GM12872 (cell line): ENCODE measurements around the gene DVL1.

Experiments used
- CTCF ChIP-seq: IDR thresholded peaks from 3 replicates; pipeline ENCODE4 v1.5.1; 2011; ENCODE audit warnings: low read depth, mild to moderate bottlenecking, low read length, moderate library complexity; ENCODE audit not compliant: insufficient read depth

DVL1 gene

GRCh38 chr1:1335283-1335682 is 13.9 kb downstream of the DVL1 start:
- TF ChIP-seq CTCF = no peak

GRCh38 chr1:1334835-1335234 is 14.4 kb downstream of the DVL1 start:
- no peak for TF ChIP-seq CTCF

DNA sequence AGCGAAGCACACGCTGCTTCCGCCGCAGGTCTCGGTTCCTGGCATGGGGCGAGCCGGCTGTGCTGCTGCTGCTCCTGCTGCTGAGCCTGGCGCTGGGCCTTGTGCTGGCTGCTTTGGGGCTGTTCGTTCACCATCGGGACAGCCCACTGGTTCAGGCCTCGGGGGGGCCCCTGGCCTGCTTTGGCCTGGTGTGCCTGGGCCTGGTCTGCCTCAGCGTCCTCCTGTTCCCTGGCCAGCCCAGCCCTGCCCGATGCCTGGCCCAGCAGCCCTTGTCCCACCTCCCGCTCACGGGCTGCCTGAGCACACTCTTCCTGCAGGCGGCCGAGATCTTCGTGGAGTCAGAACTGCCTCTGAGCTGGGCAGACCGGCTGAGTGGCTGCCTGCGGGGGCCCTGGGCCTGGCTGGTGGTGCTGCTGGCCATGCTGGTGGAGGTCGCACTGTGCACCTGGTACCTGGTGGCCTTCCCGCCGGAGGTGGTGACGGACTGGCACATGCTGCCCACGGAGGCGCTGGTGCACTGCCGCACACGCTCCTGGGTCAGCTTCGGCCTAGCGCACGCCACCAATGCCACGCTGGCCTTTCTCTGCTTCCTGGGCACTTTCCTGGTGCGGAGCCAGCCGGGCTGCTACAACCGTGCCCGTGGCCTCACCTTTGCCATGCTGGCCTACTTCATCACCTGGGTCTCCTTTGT is 15.5 kb downstream of the DVL1 start:
- no peak for TF ChIP-seq CTCF

DNA sequence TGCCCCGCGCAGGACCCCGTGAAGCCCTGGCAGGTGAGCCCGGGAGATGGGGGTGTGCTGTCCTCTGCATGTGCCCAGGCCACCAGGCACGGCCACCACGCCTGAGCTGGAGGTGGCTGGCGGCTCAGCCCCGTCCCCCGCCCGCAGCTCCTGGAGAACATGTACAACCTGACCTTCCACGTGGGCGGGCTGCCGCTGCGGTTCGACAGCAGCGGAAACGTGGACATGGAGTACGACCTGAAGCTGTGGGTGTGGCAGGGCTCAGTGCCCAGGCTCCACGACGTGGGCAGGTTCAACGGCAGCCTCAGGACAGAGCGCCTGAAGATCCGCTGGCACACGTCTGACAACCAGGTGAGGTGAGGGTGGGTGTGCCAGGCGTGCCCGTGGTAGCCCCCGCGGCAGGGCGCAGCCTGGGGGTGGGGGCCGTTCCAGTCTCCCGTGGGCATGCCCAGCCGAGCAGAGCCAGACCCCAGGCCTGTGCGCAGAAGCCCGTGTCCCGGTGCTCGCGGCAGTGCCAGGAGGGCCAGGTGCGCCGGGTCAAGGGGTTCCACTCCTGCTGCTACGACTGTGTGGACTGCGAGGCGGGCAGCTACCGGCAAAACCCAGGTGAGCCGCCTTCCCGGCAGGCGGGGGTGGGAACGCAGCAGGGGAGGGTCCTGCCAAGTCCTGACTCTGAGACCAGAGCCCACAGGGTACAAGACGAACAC is 16.3 kb downstream of the DVL1 start:
- TF ChIP-seq CTCF = no peak

GRCh38 chr1:1332031-1332755 is 17.0 kb downstream of the DVL1 start:
- no peak for TF ChIP-seq CTCF

DNA sequence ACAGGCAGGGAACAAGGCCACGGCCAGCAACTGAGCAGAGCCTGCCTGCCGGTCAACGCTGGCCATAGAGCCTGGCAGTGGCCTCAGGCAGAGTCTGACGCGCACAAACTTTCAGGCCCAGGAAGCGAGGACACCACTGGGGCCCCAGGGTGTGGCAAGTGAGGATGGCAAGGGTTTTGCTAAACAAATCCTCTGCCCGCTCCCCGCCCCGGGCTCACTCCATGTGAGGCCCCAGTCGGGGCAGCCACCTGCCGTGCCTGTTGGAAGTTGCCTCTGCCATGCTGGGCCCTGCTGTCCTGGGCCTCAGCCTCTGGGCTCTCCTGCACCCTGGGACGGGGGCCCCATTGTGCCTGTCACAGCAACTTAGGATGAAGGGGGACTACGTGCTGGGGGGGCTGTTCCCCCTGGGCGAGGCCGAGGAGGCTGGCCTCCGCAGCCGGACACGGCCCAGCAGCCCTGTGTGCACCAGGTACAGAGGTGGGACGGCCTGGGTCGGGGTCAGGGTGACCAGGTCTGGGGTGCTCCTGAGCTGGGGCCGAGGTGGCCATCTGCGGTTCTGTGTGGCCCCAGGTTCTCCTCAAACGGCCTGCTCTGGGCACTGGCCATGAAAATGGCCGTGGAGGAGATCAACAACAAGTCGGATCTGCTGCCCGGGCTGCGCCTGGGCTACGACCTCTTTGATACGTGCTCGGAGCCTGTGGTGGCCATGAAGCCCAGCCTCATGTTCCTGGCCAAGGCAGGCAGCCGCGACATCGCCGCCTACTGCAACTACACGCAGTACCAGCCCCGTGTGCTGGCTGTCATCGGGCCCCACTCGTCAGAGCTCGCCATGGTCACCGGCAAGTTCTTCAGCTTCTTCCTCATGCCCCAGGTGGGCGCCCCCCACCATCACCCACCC is 17.9 kb downstream of the DVL1 start, which contains the start of gene TAS1R3:
TAS1R3 (plus strand) TSS at position 213 of the 898 bp plus-strand sequence; CDS start at position 279, 66 bp downstream.
- TF ChIP-seq CTCF = no peak
